NCI-H187 (cell line): ENCODE measurements around the gene CHPF.
A peak's percentile ranks its signal among the peaks of the same experiment; 100 is the strongest.

Source experiments
- DNase-seq, 2 experiments: peaks; one replicate each; lab custom pipeline; 2025; lab: John Stamatoyannopoulos, UW

Gene CHPF

GRCh38 chr2:219514196-219514761 lies 29.3 kb downstream of the CHPF start, which contains the start of gene ASIC4:
Gene ASIC4, plus strand, starts transcription at chr2:219514482. Its CDS starts 243 bp downstream, at chr2:219514725.
- DNase-seq, result no peak

- no peak for DNase-seq
These were observed 29.8 kb downstream of the CHPF start for GRCh38 chr2:219513787-219514186.

DNA sequence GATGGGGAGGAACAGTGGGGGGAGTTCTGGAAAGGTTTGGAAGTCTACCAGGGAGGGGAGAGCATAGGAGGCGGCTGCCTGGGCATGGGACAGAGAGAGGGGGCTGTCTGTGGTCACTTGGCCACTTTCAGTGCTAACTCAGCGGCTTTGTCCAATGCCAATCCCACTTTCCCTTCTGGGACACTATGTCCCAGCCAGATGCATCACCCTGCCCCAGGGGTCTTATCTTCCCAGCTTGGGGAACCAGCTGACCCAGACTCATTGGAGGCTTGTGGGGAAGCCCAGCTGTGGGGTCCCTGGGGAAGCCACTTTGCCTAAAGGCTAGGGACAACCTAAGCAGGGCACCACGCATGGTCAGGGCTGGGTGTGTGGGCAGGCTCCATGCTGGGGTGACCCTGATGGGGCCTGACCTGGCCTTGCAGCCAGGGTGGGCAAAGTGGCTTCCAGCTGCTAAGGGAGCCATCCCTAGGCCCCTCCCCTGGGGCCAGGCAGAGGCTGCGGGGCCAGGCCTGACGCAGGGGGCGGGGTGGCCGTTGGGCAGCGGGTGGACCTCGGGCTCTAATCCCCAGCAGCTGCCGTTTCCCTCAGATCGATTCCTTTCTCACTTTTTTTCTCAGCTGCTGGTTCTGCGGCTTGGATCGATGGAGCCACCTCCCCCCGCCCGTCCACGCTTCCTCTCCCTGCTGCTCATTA lies 30.9 kb downstream of the CHPF start:
- no peak for DNase-seq

DNA sequence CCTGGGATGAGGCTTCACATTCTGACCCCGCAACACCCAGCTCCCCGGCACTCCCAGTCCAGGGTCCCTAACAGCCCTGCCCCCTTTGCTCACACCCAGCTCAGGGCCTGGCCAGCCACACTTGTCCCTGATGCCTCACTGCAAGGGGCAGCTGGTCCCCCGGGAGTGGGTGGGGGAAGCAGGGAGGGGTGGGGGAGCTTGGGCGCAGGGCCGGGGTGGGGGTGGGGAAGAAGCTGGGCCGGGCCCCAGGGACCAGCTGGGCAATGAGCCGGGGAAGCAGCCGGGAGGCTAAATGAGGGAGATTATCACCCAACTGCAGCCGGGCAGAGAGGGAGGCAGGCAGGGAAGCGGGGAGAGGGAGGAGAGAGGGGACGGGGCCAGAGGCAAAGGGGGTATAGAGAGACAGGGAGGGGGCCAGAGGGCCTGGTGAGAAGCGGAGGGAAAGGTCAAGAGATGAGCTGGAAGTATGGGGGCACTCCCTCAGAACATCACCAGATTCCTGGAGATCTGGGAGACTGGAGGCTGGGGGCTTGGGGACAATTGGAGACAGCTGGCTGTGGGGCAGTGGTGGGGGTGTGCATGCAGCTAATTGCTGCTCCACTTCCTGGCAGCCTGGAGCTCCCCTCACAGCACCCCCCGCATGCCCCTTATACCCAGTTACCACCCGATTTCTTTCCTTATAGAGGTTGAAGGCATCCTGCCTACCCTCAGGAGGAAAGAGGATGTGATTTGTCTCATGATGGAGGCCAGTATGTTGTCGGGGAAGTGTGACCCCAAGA lies 31.9 kb downstream of the CHPF start:
- no peak for DNase-seq

DNA sequence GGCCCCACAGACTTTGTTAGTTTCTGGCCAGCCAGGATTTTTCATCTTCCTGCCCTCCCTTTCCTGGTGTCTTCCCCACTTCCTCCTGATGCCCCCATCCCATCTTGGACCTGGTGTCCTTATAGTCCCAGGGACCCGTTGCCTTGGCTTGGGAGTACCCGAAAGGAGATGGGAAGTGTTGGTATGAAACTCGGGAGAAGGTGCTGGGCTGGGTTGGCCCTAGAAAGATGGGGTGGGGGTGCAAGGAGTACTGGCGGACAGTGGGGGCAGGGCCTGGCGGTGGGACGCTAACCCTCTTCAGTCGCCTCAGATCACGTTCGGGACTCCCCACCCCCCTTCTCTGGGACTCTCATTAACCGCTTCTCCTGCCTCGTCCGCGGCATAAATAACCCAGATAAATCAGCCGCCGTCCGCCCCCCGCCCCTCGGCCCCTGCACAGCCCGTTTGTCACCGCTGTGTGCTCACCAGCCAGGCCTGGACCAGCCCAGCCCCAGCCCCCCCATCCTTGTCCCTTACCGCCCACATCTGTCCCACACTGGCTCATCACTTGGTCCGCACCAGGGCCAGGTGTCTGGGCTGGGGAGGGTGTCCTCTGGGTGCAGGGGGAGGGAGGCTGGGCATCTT lies 33.0 kb downstream of the CHPF start:
- no peak for DNase-seq

- DNase-seq, result no peak
These were observed 33.7 kb downstream of the CHPF start for GRCh38 chr2:219509780-219510511.

DNA sequence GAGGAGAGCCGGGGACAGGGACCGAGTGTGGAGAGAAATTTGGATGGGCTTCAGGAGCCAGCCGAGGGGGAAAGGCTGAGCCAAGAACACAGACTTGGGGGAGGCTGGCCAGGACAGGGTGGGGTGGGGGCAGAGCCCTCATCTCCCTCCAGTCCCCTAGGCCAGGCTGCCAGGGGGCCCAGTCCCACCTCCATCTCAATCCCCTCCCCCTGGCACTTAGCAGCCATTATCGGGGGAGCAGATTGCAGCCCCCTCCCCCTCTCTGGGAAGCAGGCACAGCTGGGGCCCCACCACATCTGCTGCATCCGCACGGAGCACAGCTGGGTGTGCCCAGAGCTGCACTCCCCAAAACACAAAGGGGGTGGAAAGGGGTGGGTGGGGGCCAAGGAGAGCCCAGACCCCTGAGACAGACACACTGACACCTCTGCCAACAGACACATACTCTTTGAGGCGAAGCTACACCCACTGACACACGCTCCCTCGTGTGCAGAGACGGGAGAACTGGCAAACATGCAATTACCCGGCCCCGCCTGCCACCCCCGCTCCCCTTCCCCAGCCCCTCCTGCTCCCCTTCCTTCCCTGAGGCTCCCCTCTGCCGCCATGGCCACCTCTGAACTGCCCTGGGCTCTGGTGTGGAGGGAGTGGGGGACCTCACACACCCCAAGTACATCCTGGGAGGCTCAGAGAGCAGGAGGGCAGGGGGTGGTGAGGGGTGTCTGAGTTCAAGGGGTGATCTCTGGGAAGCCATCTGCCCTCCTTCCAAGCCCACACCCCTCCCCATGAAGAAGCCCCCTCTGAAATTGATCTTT lies 34.4 kb downstream of the CHPF start:
- DNase-seq, result no peak

DNA sequence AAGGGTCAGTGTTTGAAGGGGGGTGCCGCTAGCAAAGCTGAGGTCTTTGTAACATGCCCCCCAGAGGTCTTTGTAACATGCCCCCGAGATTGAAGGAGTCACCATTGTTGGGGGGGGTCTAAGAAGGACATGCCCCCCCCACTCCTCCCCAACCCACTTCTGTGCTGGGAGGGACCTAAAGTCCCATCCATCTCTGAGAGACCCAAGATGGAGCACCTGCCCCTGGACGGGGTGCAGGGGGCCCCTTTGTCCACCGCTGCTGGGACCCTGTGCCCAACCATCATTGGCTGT lies 35.2 kb downstream of the CHPF start:
- no peak for DNase-seq

DNA sequence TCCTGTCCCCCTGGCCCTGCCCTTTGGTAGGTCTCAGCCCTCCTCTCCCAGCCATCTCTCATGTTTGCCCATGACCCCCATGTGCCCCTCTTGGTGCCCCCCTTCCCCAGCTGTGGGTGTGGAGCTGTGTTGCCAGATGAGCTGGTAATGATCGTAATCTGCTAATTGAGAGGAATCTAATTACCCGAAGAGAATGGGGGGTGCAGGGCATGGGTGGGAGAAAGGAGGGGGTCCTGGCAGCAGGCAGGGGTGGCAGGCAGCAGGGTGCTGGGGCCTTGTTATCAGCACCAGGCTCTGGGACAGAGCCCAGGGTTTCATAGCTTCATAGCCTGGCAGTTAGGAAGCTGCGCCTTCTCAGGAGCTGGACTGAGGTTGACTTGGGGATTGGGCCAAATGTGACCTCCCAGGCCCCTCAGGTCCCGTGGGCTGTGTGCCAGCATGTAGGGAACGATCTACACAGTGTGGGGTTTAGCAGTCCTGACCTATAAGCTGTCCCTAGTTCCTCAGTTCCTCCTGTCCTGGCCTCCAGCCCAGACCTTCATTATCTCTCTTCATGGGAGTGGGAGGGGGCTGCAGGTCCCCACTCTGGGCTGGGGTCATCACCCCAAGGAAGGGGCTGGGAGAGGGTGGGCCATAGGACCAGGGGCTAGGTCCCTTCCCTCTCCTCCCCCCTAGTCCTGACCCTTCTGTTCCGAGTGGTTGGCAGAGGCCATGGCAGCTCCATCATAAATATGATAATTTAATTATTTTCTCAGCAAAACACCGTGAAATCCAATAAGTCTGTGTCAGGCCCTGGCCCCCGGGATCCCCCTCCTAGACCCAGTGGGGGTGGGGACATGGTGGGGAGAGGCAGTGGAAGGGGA lies 35.8 kb downstream of the CHPF start:
- no peak for DNase-seq

DNA sequence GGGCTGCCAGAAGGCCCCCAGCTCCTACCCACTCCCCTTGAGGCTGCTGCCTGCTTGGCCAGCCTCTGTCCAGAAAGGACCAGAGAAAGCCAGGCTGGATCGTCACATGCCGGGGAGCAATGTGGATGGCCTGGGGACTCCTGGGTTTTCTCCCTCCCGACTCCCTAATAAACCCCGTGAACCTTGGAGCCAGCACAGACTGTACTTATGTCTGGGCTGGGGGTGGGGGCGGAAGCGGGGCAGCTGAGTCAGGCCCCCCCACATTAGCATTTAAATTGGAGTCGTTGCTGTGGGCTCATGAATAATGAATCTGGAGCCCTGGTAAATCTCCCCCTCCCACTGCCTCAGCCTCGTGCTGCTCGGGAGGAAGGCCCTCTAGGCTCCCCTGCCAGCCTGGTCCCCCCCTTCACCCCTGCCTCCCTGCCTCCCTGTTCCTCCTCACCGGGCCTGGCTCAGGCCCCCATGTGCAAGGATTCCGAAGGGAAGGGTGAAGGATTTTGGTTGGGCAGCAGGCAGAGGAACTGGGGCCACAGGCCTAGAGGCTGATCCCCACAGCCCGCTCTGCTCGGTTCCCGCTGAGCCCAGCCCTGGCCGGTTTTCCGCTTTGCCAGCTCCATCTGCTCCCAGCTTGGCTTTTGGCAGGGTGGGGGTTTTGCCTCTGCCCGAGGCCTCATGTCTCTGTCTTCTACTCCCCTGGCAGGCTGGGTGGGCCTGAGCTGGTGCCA lies 36.6 kb downstream of the CHPF start:
- DNase-seq, result no peak

DNA sequence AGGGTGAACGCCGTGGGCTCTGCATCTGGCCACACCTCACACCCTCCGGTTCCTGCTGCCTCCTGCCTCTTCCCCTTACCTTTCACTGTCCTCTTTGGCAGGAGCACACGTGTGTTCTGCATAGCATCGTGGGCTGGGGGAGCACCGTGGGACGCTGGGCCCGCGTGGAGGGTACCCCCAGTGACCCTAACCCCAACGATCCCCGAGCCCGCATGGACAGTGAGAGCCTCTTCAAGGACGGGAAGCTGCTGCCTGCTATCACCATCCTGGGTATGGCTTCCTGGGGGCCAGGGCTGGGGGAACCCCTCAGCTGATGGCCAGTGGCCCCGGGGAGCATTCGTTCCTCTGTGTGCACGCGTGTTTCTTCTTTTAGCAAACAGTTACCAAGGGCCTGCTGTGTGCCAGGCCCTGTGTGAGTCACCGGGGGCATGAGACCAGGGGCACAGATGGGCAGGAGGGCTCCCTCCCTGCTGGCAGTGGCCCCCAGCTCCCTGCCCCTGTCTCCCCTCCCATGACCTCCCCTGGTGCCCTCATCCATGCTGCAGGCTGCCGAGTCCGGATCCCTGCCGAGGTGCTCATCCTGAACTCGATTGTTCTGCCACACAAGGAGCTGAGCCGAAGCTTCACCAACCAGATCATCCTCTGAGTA lies 37.3 kb downstream of the CHPF start:
- no peak for DNase-seq

DNA sequence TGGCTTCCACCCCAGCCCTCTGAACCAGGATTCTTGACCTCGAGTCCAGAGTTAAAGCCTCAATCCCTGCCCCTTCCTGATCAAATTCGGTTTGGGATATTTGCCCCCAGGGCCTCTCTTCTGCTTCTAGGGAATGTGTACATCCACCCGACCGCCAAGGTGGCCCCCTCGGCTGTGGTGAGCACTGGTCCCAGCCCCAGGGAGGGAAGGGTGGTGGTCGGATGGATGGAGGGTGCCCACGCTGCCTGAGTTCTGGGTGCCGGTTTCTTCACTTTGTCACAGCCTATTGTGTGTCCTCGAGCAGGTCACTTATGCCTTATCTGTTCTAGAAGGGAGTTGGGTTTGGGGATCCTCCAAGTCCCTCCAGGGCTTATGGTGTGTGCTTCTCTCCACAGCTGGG lies 38.0 kb downstream of the CHPF start:
- DNase-seq, result no peak

DNA sequence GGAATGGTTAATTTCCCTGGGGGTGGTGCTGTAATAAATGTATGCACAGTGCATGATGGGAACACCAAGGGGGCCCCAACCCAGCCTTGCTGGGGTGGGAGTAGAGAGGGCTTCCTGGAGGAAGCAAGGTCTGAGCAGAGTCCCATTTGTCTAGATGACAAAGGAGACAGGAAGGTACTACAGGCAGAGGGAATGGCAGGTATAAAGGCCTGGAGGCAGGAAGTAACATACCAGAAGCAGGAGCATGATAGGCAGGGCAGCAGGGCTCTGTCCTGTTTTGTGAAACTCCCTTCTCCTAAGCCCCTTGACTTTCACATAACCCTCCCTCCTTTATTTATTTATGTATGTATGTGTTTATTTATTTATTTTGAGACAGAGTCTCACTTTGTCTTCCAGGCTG lies 41.0 kb downstream of the CHPF start:
- no peak for DNase-seq

DNA sequence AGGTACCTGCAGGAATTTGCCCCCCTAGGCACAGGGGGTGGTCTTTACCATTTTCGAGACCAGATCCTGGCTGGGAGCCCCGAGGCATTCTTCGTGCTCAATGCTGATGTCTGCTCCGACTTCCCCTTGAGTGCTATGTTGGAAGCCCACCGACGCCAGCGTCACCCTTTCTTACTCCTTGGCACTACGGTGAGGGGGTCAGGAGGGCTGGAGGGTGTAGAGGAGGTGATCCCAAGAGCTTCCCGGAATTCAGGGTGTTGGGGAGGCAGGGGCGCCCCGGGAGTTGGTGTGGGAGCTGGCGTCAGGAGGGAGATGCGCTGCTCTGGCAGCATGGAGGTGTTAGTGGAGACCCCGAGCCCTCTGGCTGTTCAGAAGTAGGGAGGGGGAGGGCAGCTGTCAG lies 41.8 kb downstream of the CHPF start:
- DNase-seq, result no peak

DNA sequence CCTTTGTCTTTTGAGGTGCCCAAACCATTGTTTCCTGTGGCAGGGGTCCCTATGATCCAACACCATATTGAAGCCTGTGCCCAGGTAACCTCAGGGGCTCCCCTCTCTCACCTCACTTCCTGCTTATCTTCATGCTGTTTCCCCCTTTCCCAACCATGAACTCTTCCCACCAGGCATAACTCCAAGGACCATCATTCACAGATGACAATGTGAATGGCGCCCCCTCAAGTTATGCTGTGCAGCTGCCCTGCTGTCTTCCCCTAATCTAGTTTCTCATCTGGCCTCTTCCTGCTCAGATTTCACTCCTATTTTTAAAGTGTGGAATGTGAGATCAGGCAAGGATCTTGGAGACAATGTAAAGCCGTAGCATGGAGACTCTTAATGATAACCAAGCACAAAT lies 43.5 kb downstream of the CHPF start:
- no peak for DNase-seq

DNA sequence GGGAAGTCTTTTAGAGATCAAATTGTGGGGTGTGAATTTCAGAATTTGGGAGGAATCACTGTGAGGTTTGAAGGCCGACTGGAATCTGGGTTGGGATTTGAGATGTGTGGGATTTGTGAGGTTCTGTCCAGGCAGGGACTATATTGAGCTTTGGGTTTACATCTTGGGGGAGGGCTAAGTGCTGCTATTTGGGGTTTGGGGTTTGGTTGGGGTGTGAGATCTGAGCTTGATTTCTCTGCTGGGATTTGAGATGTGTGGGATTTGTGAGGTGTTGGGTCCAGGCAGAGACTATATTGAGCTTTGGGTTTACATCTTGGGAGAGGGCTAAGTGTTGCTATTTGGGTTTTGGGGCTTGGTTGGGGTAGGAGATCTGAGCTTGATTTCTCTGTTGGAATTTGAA lies 44.1 kb downstream of the CHPF start:
- no peak for DNase-seq

GRCh38 chr2:219499058-219499307 lies 44.6 kb downstream of the CHPF start:
- DNase-seq, result no peak

- peak; percentile 28 to 67 for DNase-seq
These were observed 45.1 kb downstream of the CHPF start, which contains the start of gene GMPPA for GRCh38 chr2:219498280-219499057. Gene GMPPA, plus strand, starts transcription at chr2:219498891. Its CDS starts 1,085 bp downstream, at chr2:219499976.
